HG03558 (cell line): Measurements from ENCODE around the gene ASH1L.
"Not testable (repeated sequence)": the region's sequence is repeated elsewhere in the genome, so short reads cannot be mapped to it uniquely, and the experiment has no call there.

Source experiments
- ATAC-seq: cut with Tn5 transposase; IDR thresholded peaks from one replicate; pipeline ENCODE4 v1.9.1; 2021; ENCODE audit warnings: moderate number of reproducible peaks; ENCODE audit not compliant: unreplicated experiment; ENCODE audit errors: extremely low read depth

The ASH1L gene, protein sequence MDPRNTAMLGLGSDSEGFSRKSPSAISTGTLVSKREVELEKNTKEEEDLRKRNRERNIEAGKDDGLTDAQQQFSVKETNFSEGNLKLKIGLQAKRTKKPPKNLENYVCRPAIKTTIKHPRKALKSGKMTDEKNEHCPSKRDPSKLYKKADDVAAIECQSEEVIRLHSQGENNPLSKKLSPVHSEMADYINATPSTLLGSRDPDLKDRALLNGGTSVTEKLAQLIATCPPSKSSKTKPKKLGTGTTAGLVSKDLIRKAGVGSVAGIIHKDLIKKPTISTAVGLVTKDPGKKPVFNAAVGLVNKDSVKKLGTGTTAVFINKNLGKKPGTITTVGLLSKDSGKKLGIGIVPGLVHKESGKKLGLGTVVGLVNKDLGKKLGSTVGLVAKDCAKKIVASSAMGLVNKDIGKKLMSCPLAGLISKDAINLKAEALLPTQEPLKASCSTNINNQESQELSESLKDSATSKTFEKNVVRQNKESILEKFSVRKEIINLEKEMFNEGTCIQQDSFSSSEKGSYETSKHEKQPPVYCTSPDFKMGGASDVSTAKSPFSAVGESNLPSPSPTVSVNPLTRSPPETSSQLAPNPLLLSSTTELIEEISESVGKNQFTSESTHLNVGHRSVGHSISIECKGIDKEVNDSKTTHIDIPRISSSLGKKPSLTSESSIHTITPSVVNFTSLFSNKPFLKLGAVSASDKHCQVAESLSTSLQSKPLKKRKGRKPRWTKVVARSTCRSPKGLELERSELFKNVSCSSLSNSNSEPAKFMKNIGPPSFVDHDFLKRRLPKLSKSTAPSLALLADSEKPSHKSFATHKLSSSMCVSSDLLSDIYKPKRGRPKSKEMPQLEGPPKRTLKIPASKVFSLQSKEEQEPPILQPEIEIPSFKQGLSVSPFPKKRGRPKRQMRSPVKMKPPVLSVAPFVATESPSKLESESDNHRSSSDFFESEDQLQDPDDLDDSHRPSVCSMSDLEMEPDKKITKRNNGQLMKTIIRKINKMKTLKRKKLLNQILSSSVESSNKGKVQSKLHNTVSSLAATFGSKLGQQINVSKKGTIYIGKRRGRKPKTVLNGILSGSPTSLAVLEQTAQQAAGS (N-terminal part only)

DNA sequence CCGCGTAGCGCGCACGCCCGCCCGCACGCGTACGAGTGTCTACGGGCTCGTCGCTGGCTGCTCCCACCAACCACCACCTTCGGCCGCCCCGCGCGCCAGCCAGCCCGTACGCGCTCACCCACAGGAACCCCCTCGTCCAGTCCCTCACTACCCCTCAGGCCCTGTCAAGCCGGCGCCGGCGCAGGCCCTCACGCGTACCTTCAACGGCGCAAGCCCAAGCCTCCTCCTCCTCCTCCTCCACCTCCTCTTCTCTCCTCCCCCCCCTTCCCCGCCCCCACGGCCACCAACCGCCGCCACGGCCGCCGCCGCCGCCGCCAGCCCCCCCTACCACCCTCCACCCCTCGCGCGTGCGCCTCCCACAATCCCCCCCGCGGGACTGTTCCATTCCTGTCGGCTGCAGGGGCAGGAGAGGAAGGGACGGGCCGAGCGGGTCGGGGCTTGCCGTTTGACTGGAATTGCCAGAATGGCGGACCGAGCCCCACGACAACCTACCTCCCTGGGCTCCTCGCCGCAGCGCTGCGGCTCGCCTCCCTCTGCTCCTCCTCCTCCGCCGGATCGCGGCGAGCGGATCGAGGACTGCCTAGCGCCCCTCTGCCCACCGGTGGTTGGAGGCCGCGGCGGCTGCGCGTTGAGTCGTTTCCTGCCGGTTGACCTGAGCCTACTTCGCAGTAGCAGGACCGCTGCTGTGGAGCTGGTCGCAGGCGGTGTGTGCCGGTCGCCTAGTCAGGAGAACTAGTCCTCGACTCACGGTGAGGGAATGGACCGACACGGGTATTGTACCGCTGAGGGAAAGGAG, at the start of gene ASH1L:
Gene ASH1L, minus strand, starts transcription at position 223 of the 796 bp plus-strand sequence. CDS start 41,284 bp downstream, outside the sequence.
- ATAC-seq = no peak

DNA sequence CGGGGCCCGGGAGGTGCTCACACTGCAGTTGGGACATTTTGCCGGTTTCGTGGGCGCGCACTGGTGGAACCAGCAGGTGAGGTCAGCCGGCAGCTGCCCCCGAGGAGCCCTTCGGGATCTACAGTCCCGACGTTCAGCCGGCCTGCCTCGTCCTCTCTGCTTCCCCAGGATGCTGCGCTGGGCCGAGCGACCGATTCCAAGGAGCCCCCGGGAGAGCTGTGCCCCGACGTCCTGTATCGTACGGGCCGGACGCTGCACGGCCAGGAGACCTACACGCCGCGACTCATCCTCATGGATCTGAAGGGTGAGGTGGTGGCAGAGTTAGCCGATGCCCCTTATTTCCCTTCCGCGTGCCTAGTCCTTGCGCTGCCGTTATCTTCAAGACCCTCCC, 47.6 kb upstream of the ASH1L start:
- not testable (repeated sequence) for ATAC-seq

DNA sequence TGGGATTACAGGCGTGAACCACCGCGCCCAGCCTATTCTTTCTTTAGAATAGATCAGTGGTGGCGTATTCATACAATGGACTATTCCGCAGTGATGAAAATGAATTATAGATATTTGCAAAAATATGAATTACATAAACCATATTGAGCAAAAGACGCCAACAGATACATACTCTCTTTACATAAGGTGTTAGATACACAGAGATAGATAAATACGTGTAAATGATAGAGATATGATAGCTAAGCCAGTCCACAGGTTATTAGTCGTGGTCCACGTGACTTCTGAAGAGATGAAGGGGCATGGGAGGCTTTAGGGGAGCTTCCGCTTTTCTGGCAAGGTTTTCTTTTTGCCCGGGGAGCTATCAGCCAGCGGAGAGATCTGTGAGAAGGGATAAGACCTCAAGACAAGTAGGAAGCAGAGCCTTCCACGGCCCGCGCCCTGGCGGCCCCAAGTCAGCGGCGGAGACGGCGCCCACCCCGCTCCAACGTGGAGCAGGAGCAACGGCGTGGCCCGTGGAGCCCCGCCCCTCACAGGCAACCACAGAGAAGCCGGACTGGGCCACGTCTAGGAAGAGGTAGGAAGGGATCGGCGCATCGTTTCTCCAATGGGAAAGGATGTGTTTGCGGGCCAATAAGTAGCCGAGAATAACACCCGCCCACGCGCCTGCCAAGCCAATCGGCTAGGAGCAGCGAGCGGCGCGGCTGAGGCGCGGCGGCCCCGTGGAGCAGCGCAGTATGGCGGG, 47.1 kb upstream of the ASH1L start, which contains the start of gene MSTO1:
Gene MSTO1, plus strand, starts transcription at position 704 of the 742 bp plus-strand sequence. Its CDS starts 31 bp downstream, at position 735.
- ATAC-seq = peak; percentile 89

DNA sequence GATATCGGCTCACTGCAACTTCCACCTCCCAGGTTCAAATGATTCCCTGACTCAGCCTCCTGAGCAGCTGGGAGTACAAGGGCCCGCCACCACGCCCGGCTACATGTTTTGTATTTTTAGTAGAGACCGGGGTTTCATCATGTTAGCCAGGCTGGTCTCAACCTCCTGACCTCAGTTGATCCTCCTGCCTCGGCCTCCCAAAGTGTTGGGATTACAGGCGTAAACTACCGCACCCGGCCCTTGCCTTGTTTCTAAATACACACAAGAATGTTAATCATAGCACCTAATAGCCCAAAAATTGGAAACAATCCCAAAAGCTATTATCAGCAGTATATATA, 46.3 kb upstream of the ASH1L start:
- no peak for ATAC-seq

DNA sequence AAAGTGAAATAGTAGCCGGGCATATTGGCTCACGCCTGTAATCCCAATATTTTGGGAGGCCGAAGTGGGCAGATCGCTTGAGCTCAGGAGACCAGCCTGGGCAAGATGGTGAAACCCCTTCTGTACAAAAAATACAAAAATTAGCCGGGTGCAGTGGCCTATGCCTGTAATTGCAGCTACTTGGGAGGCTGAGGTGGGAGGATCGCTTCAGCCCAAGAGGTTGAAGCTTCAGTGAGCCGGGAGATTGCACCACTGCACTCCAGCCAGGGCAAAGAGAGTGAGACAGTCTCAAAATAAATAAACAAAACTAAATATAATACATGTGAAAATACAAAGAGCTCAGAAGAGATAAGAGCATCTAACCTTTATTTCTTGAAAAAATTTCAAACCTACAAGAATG, 45.1 kb upstream of the ASH1L start:
- ATAC-seq = no peak

DNA sequence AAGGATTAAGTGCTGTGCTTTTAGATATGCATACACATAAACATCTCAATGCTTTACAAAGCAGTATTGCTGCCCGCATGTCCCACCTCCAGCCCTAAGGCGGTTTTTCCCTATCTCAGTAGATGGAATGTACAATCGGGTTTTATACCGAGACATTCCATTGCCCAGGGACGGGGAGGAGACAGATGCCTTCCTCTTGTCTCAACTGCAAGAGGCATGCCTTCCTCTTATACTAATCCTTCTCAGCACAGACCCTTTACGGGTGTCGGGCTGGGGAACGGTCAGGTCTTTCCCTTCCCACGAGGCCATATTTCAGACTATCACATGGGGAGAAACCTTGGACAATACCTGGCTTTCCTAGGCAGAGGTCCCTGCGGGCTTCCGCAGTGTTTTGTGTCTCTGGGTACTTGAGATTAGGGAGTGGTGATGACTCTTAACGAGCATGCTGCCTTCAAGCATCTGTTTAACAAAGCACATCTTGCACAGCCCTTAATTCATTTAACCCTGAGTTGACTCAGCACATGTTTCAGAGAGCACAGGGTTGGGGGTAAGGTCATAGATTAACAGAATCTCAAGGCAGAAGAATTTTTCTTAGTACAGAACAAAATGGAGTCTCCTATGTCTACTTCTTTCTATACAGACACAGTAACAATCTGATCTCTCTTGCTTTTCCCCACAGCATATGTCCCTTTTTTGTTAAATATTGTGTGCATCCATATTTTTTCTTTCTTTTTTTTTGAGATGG, 37.4 kb upstream of the ASH1L start:
- not testable (repeated sequence) for ATAC-seq

DNA sequence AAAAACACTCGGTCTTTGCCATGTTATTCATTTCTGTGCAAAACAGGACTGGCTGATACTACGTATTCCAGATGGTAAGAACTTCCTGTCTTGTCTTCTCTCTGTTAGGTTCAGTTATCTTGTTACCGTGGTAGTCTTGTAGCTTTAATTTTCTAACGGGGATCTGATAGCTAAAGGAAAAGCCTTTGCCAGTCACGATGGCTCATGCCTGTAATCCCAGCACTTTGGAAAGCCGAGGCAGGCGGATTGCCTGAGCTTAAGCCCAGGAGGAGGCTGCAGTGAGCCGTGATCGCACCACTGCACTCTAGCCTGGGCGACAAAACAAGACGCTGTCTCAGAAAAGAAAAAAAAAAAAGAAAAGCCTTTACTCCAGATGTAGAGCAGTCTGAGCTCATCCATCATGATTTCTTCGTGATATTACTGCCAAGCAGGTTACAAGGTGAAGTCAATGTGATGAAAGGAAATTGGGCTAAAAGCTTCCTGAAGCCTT, 36.3 kb upstream of the ASH1L start:
- ATAC-seq = no peak

DNA sequence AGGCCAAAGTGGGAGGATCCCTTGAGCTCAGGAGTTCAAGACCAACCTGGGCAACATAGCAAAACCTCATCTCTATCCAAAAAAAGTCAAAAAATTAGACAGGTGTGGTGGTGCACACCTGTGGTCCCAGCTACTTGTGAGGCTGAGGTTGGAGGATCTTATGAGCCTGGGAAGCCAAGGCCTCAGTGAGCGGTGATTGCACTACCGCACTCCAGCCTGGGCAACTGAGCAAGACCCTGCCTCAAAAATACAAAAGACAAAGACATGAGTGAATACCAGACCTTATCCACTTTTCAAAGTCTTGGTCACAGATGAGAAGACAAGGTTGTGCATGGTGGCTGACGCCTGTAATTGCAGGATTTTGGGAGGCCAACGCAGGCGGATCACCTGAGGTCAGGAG, 34.3 kb upstream of the ASH1L start:
- no peak for ATAC-seq

DNA sequence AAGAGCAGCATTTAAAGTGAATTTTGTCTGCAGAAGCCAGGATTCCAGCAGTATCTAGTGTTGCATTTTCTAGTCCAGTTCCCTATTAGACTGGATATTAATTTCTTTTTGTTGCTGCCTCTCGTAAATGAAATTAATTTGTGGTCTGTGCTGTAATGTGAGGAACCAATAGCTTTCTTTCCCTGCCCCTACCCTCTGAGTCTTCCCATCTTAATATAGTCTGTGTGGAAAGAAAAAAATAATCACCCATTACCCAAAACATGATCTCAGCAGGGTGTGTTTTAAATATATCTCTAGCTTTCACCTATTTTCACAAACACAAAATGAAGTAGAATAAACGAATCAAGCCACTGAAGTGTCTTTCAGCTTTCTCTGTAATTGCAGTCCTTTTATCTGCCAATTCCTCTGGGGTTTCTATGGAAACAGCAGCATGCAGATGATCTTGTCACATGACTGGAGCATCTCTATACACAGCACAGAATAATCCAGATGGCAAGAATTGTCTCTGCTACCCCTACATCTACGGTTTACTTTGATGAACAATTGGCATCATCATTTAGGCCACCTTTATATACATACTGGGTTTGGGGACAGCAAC, 33.4 kb upstream of the ASH1L start:
- not testable (repeated sequence) for ATAC-seq

DNA sequence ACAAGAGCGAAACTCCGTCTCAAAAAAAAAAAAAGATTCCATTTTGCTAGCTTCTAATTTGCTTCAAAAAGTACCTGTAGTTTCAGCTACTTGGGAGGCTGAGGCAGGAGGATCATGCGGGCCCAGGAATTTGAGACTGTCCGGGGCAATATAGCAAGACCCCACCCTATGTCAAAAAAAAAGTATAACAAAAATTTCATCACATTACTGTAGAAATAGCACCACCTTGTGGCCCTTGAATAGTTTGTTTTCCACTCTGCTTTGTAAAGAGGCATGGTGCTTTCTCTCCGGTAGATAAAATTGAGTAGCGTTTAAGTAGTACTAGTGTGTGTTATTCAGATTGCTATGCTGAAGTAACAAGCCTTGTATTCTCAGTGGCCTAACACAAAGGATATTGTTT, 29.2 kb upstream of the ASH1L start:
- no peak for ATAC-seq

DNA sequence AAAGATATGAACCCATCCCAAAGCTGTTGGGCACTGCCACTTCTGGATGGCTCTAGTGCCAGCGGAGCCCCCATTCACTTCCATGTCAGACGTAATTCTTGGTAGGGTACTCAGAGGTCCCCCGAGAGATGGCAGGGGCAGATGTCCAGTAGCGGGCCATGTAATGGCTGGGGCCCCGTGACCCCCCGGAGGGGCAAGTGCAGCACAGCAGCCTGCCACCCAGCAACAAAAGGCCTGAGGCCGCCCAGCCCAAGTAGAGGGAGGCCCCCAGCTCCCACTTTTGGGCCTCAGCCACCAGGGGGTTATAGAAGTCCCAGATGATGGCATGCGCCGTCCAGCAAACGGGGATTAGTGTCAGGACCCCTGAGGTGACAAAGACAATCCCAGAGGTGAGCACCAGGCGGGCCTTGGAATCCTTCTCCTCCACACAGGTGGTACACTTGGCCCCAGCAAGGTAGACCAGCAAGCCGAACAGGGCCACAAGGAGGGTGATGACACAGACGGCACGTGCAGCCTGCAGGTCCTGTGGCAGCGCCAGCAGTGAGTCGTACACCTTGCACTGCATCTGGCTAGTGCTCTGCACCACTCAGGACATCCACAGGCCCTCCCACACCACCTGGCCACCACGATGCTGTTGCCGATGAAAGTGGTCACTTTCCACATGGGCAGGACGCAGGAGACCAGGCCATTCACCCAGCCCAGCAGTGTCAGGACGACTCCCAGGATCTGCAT, 28.1 kb upstream of the ASH1L start:
- ATAC-seq = not testable (repeated sequence)

DNA sequence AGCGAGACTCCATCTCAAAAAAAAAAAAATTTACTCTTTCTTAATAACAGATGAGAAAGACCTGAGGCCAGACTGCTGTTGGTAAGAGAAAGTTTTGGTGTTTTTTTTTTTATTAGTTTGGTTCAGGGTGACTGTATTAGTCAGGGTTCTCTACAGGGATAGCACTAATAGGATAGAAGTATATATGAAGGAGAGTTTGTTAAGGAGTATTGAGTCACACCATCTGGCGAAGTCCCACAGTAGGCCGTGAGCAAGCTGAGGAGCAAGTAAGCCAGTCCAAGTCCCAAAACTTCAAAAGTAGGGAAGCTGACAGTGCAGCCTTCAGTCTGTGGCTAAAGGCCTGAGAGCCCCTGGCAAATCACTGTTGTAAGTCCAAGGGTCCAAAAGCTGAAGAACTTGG, 26.7 kb upstream of the ASH1L start:
- not testable (repeated sequence) for ATAC-seq

DNA sequence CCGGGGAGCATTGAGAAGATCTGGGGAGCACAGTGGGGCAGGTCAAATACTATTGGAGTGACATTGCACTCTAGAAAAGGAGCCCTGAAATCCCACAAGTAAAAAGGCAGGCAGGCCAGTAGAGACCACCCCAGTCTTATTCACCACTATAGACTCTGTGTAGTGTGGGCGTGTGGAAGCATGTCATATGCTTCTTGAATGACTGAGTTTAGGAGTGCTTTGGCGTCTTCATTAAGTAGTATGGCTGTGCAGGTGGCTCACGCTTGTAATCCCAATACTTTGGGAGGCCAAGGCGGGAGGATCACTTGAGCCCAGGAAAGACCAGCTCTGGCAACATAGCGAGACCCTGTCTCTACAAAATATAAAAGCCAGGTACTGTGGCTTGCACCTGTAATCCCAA, 21.2 kb upstream of the ASH1L start:
- not testable (repeated sequence) for ATAC-seq

DNA sequence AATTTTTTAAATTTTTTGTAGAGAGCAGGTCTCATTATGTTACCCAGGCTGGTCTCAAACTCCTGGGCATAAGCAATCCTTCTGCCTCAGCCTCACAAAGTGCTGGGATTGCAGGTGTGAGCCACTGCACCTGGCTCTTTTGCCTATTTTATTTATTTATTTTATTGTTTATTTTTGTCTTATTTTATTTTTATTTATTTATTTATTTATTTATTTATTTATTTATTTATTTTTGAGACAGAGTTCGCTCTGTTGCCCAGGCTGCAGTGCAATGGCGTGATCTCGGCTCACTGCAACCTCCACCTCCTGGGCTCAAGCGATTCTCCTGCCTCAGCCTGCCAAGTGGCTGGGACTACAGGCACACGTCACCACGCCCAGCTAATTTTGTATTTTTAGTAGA, 13.0 kb upstream of the ASH1L start:
- ATAC-seq = not testable (repeated sequence)

DNA sequence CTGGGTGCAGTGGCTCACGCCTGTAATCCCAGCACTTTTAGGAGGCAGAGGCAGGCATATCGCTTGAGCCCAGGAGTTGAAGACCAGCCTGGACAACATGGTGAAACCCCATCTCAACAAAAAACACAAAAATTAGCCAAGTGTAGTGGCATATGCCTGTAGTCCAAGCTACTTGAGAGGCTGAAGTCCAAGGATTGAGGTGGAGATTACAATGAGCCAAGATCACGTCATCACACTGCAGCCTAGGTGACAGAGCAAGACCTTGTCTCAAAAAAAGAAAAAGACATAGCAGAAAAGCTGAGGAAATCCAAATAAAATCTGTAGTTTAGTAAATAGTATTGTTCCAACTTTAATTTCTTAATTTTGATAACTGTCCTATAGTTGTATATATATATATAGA, 11.5 kb upstream of the ASH1L start:
- ATAC-seq = no peak

DNA sequence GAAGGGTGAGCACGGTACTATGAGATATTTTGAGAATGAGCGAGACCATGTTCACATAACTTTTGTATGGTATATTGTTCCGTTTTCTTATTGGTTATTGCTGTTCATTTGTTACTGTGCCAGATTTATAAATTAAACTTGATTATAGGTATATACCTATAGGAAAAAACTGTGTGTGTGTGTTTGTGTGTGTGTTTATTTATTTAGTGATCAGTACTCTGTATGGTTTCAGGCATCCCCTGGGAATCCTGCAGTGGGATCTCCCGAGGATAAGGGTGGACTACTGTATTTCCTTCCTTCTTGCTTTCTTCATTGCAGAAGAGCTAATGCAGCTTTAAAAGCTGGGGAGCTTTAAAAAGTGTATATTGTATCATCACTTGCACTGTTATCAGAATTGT, 8.0 kb upstream of the ASH1L start:
- no peak for ATAC-seq

DNA sequence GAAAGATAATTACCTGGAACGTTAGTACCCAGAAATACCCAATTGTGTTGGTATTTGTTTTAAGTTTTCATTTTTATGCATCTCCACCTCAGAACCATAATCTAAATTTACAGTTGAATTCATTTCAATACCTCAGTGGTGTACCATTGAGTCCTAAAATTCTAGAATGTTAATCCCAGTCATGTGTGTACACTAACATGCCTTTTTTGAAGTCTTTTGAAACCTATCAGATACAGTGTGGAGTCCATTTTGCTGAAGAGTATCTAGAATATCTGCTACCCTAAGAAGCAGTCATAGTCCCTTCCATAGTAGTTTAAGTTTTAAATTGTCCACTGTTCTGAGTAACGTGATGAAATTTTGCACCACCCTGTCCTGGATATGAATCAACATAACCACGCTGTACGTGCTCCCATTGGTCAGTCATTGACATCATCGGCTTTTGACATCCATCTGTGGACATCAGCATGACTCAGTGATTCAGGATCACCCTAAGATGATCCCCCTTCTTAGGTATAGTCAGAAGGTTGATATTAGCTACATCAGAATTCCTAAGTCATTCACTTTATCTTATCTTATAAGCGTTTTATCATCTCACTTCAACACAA, 7.5 kb upstream of the ASH1L start:
- no peak for ATAC-seq
